GM10248 (cell line): ENCODE measurements around the gene FREM3.
"Not testable (repeated sequence)": the region's sequence is repeated elsewhere in the genome, so short reads cannot be mapped to it uniquely, and the experiment has no call there.

Source experiments
- CTCF ChIA-PET: fragments of 300-600 bp; sonication (Branson Sonifier 250); formaldehyde crosslinking; extraction: SDS; loops from one replicate; lab custom pipeline; 2021; ENCODE audit warnings: antibody characterized with exemption; lab: Yijun Ruan, JAX
- POLR2A ChIA-PET: fragments of 350-650 bp; sonication (Branson Sonifier 250); formaldehyde crosslinking; extraction: SDS; loops from one replicate; lab custom pipeline; 2020; ENCODE audit warnings: antibody characterized with exemption; lab: Yijun Ruan, JAX
- DNase-seq: peaks from one replicate; pipeline ENCODE4 v3.0.0; 2012; ENCODE audit errors: extremely low spot score
- CTCF ChIP-seq: IDR thresholded peaks from 2 replicates; pipeline ENCODE4 v1.5.1; 2012; ENCODE audit warnings: mild to moderate bottlenecking, low read depth; ENCODE audit errors: extremely low read depth, missing control alignments, control extremely low read depth

Gene FREM3

GRCh38 chr4:143700416-143701352 lies at the start of gene FREM3:
Gene FREM3, minus strand, starts transcription at chr4:143700675. Its CDS starts 0 bp downstream, at chr4:143700675.
- ChIA-PET POLR2A (no interaction called here), CTCF (interaction anchor here (0.7 to 0.9 kb wide), 2 partner anchors 10 to 22 kb away, joined by 3 read pairs; no protein-coding TSS in a partner anchor)
- TF ChIP-seq CTCF = no peak
- peak; percentile 21 for DNase-seq

- CTCF ChIA-PET = no interaction called here
- no peak for TF ChIP-seq CTCF
- POLR2A ChIA-PET = no interaction called here
Measured at GRCh38 chr4:143745874-143746273, 45.4 kb upstream of the FREM3 start.

GRCh38 chr4:143743591-143743990 lies 43.1 kb upstream of the FREM3 start:
- no peak for DNase-seq
- ChIA-PET POLR2A (no interaction called here), CTCF (no interaction called here)
- no peak for TF ChIP-seq CTCF

More at GRCh38 chr4:143745874-143746273, 45.4 kb upstream of the FREM3 start:
- no peak for DNase-seq

GRCh38 chr4:143742834-143743233 lies 42.4 kb upstream of the FREM3 start:
- no peak for DNase-seq
- ChIA-PET POLR2A (no interaction called here), CTCF (no interaction called here)
- TF ChIP-seq CTCF = no peak

GRCh38 chr4:143736861-143737260 lies 36.4 kb upstream of the FREM3 start:
- no peak for TF ChIP-seq CTCF

GRCh38 chr4:143736061-143736460 lies 35.6 kb upstream of the FREM3 start:
- POLR2A ChIA-PET, CTCF ChIA-PET, DNase-seq: not testable (repeated sequence)

More at GRCh38 chr4:143736861-143737260, 36.4 kb upstream of the FREM3 start:
- ChIA-PET CTCF (no interaction called here), POLR2A (no interaction called here)
- DNase-seq = no peak

- no peak for TF ChIP-seq CTCF
- CTCF ChIA-PET = interaction anchor here (1.7 kb wide), 1 partner anchor 13 kb away, joined by 4 read pairs; no protein-coding TSS in a partner anchor
- POLR2A ChIA-PET = no interaction called here
- no peak for DNase-seq
Measured at GRCh38 chr4:143728166-143728565, 27.7 kb upstream of the FREM3 start.
